Measurements from ENCODE around the gene KLK8. TPM values are rescaled to one million over a fixed set of nuclear protein-coding genes. Genes with fewer than 3 reads are reported as not detected.

The KLK8 gene
- total and polyA plus RNA-seq, 4 donors: not detected

DNA sequence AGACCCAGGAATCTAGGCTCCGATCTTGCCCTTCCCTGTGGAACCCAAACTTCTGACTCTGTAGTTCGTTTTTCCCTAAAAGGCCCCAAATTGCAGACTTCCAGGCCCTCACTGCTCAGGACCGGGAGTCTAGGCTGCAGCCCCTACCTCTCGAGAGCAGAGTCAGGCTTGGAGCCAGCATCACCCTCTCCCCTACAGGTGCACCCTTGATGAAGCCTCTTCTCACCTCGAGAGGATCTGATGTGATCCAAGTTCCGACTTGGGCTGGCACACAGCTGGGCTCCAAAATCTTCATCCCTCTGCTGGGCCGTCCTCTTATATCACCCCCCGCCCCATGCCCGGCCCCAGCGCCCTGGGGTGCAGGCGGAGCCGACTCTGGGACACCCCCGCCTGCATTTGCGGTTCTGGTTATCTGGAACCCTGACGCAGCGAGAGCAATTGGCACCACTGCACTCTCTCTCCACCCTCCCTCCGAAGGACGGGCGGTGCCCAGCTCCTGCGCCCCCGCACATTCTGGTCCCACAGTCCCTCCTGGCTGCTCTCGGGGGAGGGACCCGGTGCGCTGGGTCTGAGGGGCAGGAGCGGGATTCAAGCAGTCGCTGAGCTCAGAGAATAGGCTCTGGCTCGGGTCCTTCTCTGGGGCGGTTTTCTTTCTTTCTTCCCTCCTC lies 17.6 kb downstream of the KLK8 start, which contains the start of gene KLK7:
TSS of gene KLK7 (minus strand) at position 293 of the 668 bp plus-strand sequence. CDS start 1,518 bp downstream, outside the sequence.
- Histone ChIP-seq H3K9ac (ENCODE audit: low read depth in 1 of 2, low read length in 2 of 2) (no peak within 1 kb of the TSS), H3K9me3 (ENCODE audit: control insufficient read depth in 4 of 4, low read length in 3 of 4) (no peaks in the 10 kb centered on the region), H3K27me3 (ENCODE audit: control insufficient read depth in 4 of 4, insufficient read depth in 4 of 4, low read length in 3 of 4) (peaks cover 0 to 17% (median 4%) of the 10 kb centered on the region in 4 donors), H3K27ac (ENCODE audit: low read depth in 1 of 2, low read length in 2 of 2) (no peak within 1 kb of the TSS), H3K36me3 (ENCODE audit: control insufficient read depth in 4 of 4, insufficient read depth in 3 of 4, low read depth in 1 of 4, low read length in 3 of 4) (no peaks in the 10 kb centered on the region), H3K4me3 (ENCODE audit: low read depth in 1 of 3, low read length in 3 of 3) (no peak within 1 kb of the TSS), H3K4me1 (ENCODE audit: control insufficient read depth in 4 of 4, insufficient read depth in 4 of 4, low read length in 3 of 4) (no peaks in the 10 kb centered on the region)
- 20% methylated on average over 28 of the region's 28 CpGs for WGBS
- no peak for DNase-seq (ENCODE audit: low spot score)
- TF ChIP-seq FOXA1 (IDR thresholded peaks at IDR 0.05) (no peak), YY1 (IDR thresholded peaks at IDR 0.05) (no peak), EGR1 (IDR thresholded peaks at IDR 0.05; ENCODE audit: low read depth in 2 of 2) (no peak), HNF4G (IDR thresholded peaks at IDR 0.05) (no peak), JUND (IDR thresholded peaks at IDR 0.05) (no peak), TAF1 (conservative IDR thresholded peaks at IDR 0.05) (no peak)
- TF ChIP-seq, protein P1, sequence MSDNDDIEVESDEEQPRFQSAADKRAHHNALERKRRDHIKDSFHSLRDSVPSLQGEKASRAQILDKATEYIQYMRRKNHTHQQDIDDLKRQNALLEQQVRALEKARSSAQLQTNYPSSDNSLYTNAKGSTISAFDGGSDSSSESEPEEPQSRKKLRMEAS (IDR thresholded peaks at IDR 0.05): no peak

DNA sequence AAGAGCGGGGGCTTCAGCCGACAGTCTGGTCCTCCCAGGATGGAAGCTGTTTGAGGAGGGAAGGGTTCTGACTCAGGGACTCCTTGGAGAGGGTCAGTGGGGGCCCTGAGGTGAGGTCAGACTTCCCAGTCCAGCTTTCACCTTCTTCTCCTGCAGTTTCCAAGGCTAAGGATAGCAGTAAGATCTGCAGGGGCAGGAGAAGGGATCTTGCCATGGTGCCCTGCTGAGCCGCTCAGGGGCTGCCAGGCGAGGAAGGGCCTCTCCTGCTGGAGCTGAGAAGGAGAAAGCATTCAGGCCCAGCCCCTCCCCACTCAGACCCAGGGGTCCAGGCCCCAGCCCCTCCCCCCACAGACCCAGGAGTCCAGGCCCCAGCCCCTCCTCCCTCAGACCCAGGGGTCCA lies 19.2 kb downstream of the KLK8 start:
- WGBS: 81% methylated on average over 4 of the region's 4 CpGs
- Histone ChIP-seq H3K9ac (ENCODE audit: low read depth in 1 of 2, low read length in 2 of 2) (no peak overlapping the region), H3K27me3 (ENCODE audit: control insufficient read depth in 4 of 4, insufficient read depth in 4 of 4, low read length in 3 of 4) (peaks cover 0 to 8% (median 5%) of the 10 kb centered on the region in 4 donors), H3K4me1 (ENCODE audit: control insufficient read depth in 4 of 4, insufficient read depth in 4 of 4, low read length in 3 of 4) (no peaks in the 10 kb centered on the region), H3K4me3 (ENCODE audit: low read depth in 1 of 3, low read length in 3 of 3) (no peak overlapping the region), H3K36me3 (ENCODE audit: control insufficient read depth in 4 of 4, insufficient read depth in 3 of 4, low read depth in 1 of 4, low read length in 3 of 4) (no peaks in the 10 kb centered on the region), H3K27ac (ENCODE audit: low read depth in 1 of 2, low read length in 2 of 2) (no peak overlapping the region), H3K9me3 (ENCODE audit: control insufficient read depth in 4 of 4, low read length in 3 of 4) (no peaks in the 10 kb centered on the region)
- TF ChIP-seq NR2F2 (IDR thresholded peaks at IDR 0.05): no peak
- TF ChIP-seq, protein P2, sequence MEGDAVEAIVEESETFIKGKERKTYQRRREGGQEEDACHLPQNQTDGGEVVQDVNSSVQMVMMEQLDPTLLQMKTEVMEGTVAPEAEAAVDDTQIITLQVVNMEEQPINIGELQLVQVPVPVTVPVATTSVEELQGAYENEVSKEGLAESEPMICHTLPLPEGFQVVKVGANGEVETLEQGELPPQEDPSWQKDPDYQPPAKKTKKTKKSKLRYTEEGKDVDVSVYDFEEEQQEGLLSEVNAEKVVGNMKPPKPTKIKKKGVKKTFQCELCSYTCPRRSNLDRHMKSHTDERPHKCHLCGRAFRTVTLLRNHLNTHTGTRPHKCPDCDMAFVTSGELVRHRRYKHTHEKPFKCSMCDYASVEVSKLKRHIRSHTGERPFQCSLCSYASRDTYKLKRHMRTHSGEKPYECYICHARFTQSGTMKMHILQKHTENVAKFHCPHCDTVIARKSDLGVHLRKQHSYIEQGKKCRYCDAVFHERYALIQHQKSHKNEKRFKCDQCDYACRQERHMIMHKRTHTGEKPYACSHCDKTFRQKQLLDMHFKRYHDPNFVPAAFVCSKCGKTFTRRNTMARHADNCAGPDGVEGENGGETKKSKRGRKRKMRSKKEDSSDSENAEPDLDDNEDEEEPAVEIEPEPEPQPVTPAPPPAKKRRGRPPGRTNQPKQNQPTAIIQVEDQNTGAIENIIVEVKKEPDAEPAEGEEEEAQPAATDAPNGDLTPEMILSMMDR (IDR thresholded peaks at IDR 0.05; ENCODE audit: low read depth, low read length, missing input control): no peak
- DNase-seq (ENCODE audit: low spot score): no peak

DNA sequence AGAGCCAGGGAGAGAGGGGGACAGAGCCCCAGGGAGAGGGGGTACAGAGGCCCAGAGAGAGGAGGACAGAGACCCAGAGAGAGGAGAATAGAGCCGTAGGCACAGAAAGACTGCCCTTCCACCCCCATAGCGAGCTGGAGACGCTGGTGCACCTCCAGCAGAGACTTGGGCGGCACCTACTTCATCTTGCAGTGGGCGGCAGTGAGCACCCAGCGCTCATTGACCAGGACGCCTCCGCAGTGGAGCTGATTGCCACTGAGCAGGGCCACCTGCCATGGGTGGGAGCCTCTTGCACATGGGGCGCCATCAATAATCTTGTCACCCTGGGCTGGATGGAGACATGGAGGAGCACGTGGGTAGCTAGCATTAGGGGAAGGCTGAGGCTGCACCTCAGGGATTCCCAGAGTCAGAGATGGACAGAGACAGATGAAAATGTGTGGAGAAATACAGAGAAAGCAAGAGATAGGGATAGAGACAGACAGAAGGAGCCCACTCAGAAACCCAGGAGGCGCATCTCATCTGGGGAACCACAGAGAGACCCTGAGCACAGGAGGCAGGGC lies 19.7 kb downstream of the KLK8 start:
- Histone ChIP-seq H3K36me3 (ENCODE audit: control insufficient read depth in 4 of 4, insufficient read depth in 3 of 4, low read depth in 1 of 4, low read length in 3 of 4) (no peaks in the 10 kb centered on the region), H3K4me1 (ENCODE audit: control insufficient read depth in 4 of 4, insufficient read depth in 4 of 4, low read length in 3 of 4) (no peaks in the 10 kb centered on the region), H3K9me3 (ENCODE audit: control insufficient read depth in 4 of 4, low read length in 3 of 4) (no peaks in the 10 kb centered on the region), H3K4me3 (ENCODE audit: low read depth in 1 of 3, low read length in 3 of 3) (no peak overlapping the region), H3K27me3 (ENCODE audit: control insufficient read depth in 4 of 4, insufficient read depth in 4 of 4, low read length in 3 of 4) (peaks cover 0 to 7% (median 4%) of the 10 kb centered on the region in 4 donors), H3K9ac (ENCODE audit: low read depth in 1 of 2, low read length in 2 of 2) (no peak overlapping the region), H3K27ac (ENCODE audit: low read depth in 1 of 2, low read length in 2 of 2) (no peak overlapping the region)
- TF ChIP-seq HNF4A (conservative IDR thresholded peaks at IDR 0.05) (no peak), NR2F2 (IDR thresholded peaks at IDR 0.05) (no peak), EGR1 (IDR thresholded peaks at IDR 0.05; ENCODE audit: low read depth in 2 of 2) (no peak), TAF1 (conservative IDR thresholded peaks at IDR 0.05) (no peak), HNF4G (IDR thresholded peaks at IDR 0.05) (no peak), FOXA2 (IDR thresholded peaks at IDR 0.05) (no peak), RXRA (IDR thresholded peaks at IDR 0.05) (no peak)
- TF ChIP-seq, protein P1 (IDR thresholded peaks at IDR 0.05): no peak
- TF ChIP-seq, protein P3, sequence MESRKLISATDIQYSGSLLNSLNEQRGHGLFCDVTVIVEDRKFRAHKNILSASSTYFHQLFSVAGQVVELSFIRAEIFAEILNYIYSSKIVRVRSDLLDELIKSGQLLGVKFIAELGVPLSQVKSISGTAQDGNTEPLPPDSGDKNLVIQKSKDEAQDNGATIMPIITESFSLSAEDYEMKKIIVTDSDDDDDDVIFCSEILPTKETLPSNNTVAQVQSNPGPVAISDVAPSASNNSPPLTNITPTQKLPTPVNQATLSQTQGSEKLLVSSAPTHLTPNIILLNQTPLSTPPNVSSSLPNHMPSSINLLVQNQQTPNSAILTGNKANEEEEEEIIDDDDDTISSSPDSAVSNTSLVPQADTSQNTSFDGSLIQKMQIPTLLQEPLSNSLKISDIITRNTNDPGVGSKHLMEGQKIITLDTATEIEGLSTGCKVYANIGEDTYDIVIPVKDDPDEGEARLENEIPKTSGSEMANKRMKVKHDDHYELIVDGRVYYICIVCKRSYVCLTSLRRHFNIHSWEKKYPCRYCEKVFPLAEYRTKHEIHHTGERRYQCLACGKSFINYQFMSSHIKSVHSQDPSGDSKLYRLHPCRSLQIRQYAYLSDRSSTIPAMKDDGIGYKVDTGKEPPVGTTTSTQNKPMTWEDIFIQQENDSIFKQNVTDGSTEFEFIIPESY (IDR thresholded peaks at IDR 0.05): no peak
- TF ChIP-seq, protein P2 (IDR thresholded peaks at IDR 0.05; ENCODE audit: low read depth, low read length, missing input control): no peak
- TF ChIP-seq, protein P4, sequence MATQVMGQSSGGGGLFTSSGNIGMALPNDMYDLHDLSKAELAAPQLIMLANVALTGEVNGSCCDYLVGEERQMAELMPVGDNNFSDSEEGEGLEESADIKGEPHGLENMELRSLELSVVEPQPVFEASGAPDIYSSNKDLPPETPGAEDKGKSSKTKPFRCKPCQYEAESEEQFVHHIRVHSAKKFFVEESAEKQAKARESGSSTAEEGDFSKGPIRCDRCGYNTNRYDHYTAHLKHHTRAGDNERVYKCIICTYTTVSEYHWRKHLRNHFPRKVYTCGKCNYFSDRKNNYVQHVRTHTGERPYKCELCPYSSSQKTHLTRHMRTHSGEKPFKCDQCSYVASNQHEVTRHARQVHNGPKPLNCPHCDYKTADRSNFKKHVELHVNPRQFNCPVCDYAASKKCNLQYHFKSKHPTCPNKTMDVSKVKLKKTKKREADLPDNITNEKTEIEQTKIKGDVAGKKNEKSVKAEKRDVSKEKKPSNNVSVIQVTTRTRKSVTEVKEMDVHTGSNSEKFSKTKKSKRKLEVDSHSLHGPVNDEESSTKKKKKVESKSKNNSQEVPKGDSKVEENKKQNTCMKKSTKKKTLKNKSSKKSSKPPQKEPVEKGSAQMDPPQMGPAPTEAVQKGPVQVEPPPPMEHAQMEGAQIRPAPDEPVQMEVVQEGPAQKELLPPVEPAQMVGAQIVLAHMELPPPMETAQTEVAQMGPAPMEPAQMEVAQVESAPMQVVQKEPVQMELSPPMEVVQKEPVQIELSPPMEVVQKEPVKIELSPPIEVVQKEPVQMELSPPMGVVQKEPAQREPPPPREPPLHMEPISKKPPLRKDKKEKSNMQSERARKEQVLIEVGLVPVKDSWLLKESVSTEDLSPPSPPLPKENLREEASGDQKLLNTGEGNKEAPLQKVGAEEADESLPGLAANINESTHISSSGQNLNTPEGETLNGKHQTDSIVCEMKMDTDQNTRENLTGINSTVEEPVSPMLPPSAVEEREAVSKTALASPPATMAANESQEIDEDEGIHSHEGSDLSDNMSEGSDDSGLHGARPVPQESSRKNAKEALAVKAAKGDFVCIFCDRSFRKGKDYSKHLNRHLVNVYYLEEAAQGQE (IDR thresholded peaks at IDR 0.05): no peak
- no peak for DNase-seq (ENCODE audit: low spot score)
- WGBS: 60% methylated on average over 11 of the region's 11 CpGs

Measured in liver (tissue), 9 donors.